GF-D8 (cell line): ENCODE results near the gene UCP2.

ENCODE experiments used
- DNase-seq: peaks from one replicate; lab custom pipeline; 2025; lab: John Stamatoyannopoulos, UW

The UCP2 gene, protein sequence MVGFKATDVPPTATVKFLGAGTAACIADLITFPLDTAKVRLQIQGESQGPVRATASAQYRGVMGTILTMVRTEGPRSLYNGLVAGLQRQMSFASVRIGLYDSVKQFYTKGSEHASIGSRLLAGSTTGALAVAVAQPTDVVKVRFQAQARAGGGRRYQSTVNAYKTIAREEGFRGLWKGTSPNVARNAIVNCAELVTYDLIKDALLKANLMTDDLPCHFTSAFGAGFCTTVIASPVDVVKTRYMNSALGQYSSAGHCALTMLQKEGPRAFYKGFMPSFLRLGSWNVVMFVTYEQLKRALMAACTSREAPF

DNA sequence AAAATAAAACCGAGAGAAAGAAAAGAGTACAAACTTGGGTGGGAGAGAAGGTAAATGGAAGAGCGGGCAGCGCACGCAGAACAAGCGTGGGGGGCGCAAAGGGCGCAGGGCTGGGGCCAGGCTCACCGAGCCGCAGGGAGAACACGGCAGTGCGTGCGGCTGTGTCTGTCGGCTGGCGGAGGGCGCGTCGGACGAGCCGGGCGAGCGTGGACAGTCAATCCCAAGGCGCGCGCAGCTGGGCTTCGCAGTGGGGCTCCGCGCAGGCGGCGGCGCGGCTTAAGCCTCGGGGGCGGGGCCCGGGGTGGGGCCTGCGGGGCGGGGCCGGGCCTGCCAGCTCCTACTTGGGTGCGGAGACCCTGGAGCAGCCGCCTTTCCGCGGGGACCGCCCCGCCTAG lies at the start of gene UCP2:
Gene UCP2 (minus strand): TSS at position 249 of the 395 bp plus-strand sequence. CDS start 4,465 bp downstream, outside the sequence.
- DNase-seq: peak; percentile 90

DNA sequence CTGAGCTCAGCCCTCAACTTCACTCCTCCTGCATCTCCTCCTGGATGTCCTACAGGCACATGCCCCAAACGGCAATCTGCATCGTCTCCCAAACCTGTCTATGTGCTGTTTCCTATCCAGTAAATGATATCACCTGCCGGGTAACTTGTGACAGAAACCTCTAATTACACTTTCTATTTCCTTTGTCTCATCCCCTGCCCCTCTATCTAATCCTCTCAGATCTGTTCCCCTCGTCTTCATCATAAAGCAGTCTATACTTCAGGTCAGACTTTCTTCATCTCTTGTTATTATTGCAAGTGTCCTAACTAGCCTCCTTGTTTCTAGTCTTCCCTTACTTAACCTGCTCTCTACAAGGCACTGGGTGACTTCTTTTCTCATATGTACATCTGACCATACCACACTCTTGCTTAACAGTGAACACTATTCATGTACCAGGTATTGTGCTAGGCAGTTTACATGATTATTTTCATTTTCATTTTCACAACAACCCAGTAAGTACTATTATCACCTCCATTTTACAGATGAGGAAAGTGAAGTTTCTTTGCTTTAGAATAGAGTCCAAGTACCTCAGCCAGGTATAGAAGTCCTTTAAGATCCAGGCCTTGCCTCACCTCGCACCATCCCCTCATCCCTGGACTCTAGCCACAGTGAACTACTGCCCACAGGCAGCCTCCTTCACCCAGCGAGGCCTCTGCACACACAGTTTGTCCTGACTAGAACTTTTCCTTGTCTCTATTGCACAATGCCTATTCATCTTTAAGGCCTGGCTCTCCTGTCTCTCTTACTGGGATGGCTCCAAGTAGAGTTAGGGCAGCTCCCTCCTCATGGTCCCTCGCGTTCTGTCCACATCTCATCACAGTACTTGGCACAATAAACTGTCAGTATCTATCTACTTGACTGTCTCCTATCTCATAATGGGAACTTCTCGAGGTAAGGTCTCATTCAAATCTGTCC lies 48.4 kb upstream of the UCP2 start:
- no peak for DNase-seq

DNA sequence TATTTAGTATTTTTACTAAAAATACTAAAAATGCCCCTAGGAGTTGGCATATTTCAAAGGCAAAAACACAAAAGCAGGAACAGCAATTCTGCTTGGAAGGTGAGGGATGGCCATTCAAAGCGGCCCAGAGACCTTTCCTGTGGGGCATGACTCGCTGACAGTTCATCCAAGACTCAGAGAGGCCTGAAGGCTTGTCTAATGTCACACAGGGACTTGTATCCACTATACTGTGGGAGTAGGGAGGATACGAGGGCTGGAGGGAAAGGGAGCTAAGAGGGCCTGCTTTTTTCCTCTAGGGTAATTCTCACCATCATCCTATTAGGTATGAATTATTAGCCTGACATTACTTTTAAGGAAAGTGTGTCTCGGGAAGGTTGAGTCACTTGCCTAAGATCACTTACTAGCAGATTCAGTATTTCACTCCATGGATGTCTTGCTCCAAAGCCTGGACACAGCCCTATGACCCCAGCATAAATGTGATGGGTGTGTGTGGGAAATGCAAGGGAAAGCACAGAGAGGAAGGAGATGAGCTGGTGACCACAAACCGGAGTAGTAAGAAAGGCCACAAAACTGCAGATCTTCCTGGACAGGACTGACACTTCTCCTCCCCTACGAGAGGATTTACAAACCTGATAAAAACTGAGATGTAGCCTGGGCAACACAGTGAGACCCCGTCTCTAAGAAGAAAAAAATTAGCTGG lies 43.0 kb upstream of the UCP2 start:
- peak; percentile 7 for DNase-seq

DNA sequence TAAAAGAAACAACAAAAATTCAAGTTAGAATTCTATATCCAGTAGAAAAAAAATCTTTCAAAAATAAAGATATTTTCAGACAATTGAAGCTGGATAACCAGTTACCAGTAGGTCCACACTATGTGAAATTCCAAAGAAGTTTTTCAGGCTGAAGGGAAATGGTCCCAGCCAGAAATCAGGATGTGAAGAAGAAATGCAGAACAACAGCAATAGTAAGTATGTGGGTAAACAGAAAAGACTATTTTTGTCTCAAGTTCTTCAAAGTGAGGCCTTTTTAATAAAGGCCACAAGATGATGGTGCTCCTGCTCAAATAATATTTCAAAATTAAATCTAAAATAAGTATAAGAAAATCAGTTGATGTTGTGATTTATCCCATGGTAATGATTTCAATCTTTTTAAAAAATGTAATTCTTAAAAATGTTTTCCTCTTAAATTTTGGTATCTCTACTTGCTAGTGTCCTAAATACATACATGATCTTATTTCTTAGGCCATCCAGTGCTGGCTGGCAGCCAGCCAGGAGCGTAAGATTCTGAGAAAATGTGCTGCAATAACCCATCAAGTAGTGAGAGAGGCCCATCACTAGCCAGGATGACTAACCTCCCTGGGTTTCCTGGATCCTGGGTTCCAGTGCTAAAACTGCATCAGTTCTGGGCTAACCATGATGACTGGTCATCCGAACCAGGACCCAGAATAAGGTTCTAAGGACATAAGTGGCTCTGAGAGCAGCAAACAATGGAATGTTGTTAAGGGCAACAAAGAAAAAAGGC lies 41.8 kb upstream of the UCP2 start:
- DNase-seq: peak; percentile 42

DNA sequence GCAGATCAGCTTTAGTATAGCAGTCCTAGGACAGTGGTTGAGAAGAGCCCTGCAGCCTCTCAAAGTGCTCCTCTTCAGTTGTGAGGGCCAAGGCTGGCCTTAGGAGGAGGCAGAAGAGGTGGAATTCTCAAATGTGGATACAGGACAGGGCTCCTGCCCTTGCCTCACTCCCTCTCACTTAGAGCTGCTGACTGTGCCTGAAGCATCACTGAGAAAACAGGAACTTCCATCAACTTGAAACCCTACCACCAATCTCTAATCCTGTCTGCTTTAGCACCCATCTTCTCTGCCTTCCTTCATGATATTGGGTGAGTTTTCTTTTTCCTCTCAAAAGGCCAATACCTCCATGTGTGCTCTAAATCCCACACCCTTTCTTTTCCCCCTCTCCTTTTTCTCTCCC lies 40.6 kb upstream of the UCP2 start:
- no peak for DNase-seq

DNA sequence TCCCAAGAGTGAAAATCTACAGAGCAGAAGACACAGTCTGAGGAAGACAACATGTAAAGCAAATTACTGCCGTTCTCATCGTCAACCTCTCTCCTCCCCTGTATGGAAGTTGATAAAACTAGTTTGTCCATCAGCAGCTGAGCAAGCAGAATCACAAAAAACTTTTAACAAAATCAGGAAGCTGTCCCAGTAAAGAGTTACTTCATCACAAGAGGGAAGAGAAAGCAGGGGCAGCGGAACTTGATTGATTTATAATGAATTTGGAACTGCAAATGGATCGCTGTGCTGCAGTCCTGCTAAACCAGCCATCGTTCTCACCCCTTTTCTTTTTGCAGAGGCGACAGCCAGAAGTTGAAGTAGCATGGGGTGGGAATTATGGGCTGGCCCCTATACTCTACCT lies 39.9 kb upstream of the UCP2 start:
- DNase-seq: no peak

DNA sequence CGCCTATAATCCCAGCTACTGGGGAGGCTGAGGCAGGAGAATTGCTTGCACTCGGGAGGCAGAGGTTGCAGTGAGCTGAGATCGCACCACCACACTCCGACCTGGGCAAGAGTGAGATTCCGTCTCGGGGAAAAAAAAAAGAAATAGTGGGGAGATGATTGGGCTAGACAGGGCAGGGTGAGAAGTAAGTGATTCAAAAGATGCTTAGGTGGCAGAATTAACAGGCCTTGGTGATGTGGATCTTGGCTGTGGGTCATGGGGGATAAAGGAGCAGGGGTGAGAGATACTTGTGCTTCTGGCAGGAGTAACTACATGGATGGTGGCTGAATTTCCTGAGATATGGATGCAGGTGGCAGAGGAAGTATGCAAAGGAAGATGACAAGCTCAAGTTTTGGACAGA lies 39.4 kb upstream of the UCP2 start:
- no peak for DNase-seq

DNA sequence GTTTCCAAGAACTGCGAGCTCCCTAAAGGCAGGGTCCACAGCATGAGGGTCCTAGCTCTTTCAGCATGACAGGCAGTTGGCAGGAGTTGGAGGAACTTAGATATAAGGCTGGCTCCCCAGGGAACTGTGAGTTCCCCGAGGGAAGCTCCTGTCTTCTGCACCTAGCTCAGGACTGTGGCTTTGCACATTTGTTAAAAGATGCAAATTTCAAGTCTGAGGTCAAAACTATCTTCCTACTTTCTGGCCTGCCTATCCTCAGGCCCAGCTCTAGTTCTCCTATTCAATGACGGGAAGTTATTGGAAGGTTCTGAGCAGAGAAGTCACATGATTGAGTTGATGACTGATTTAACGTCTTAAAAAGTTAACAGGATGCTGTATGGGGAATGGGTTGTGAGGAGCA lies 37.9 kb upstream of the UCP2 start:
- peak; percentile 11 for DNase-seq

DNA sequence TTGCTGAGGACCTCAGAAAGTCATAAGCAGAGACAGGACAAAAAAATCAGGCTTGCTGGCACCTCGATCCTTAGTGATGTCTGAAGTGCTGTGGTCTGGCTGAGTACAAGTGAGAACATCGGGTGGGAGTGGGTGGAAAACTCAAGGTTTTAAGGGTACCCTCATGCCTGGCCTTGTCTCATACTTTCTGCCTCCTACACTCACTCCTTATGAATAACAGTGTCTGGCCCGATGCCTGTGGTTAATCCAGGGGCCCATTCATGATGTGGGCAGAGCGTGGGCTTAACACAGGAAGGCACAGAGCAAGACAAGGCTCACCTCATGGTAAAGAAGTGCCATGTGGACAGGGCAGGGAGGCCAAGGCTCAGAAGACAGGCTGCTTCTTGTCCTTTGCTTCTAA lies 37.2 kb upstream of the UCP2 start:
- no peak for DNase-seq

DNA sequence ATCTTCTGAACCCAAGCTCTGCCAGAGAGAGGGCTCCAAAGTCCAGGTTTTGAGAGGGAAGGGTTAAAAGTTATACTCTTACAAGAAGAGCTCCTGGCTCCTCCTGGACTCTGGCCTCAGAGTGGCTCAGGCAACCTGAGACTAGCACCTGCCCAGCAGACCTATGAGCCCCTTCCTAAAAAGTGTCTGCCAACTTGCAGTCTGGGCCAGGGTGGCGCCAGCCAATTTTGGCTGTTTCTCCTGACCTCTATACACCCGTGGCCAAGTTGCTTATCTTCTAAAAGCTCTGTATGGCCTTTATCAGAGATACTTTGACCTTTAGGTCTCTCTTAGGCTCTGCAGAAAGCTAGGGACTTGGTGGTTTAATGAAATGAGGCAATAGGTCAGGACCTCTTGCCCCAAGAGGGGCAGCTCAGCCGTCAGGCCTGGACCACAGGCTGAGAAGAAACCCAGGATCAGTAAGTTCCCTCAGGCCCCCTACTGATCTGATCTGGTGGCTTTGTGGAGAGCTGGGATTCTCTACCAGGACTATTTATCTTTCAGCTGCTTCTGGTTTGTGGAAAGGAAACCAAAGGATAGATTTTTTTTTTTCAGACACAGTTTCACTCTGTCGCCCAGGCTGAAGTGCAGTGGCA lies 36.6 kb upstream of the UCP2 start:
- no peak for DNase-seq

DNA sequence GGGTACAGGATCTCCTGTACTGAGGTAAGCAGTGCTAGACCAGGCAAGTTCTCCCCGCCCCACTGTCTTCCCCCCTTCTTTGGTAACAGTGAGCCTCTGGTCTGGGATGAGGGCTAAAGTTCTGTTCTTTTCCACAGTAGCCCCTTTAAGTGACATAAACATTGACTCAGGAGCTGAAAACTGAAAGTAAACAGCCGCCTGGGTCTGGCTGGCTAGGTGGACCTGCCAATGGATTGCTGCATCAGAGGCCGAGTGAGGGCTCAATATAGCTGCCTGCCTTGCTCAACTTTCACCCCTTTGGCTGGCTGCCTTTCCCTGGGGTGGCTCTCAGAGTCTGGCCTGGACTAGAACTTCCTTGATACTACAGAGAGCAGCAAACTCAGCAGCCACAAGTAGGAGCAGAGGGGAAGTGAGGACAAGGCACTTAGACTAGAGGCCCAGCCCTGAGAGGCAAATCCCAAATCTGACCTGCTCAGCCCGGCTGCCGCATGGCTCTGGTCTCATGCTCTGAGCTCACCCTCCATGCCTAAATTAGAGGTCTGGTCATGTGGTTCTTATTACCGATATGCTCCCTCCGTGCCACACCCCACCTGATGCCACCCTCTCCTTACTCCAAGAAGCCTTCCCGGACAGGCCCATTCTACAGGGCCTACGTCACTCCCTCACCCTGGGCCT lies 35.8 kb upstream of the UCP2 start:
- peak; percentile 66 for DNase-seq

DNA sequence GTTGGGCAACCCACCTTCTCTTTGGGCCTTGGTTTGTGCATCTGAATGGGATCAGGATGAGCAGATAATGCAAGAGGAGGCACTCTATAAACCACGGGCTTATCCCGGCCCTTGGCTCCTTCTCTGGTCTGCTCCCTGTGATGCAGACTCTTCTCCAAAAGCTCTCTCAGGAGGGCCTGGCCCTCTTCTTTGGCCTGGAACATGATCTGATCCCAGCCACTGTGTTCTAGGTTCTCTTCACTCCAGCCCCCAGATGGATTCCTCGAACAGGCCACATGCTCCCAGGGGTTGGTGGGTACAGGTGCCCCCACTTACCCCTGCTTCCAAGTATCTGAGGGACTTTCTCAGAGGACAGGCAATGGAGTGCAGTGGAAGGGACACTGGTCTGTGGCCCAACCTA lies 35.0 kb upstream of the UCP2 start:
- DNase-seq: no peak

DNA sequence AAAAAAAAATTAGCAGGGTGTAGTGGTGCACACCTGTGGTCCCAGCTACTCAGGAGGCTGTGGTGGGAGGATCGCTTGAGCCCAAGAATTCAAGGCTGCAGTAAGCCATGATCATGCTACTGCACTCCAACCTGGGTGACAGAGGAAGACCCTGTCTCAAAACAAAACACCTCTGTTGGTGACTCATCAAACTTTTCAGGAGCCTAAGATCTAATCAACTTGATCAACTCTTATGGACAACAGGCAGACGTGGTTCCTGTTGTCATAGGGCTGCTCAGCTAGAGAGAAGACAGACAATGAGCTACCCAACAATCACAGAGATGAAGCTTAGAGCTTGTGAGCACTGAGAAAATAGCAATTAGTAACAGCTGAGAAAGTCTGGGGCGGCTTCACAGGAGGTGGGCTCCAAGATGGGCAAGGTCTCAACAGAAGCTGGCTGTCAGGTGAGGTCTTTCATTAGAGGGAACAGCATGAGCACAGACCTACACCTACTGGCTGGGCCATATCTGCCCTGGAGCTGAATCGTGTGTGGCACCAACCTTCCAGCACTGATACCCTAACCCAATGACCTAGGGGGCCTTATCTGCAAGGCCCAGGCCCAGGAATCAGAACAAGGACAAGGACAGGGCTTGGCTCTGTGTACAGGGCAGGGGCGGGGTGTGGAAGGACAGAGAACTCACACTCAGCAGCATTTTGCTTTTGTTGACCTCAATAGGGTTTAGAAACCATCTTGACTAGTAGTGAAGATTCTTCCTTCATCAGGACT lies 33.5 kb upstream of the UCP2 start:
- DNase-seq: no peak

DNA sequence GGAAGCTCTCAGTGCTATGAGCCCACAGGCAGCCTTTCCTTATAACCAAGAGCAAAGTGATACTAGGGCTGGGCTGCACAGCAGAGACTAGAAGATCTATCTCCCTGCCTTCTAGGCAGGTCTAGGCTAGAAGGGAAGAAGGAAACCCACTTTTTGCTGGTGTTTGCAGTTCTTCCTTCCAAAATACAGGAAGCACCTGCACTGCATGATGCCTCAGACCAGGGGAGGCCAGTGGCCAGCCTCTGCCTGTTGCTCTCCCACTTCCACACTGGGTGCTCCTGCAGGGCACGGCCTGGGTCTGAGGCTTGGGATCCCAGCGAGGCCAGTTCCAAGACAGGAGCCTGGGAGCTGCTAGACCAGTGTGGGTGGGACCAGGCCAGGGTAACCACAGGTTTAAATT lies 32.2 kb upstream of the UCP2 start:
- DNase-seq: peak; percentile 78

DNA sequence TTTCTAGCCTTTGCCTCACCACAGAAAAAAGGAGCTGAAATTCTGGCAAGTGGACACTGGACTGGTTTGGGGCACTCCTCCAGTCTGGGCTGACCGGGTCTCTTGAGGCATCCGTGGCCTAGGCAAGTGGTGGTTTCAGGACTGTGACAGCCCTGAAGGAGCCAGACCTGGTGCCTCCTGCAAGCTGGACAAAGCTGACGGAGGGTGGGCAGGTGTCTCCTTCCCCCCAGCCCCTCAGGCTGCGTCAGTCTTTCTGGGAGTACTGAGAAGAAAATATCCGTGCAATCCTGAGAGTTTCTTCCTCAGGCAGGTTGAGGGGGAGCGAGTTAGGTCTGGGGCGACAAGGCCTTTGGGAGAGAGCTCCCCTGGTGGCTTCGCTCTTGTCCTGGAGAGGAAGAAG lies 30.5 kb upstream of the UCP2 start:
- no peak for DNase-seq

DNA sequence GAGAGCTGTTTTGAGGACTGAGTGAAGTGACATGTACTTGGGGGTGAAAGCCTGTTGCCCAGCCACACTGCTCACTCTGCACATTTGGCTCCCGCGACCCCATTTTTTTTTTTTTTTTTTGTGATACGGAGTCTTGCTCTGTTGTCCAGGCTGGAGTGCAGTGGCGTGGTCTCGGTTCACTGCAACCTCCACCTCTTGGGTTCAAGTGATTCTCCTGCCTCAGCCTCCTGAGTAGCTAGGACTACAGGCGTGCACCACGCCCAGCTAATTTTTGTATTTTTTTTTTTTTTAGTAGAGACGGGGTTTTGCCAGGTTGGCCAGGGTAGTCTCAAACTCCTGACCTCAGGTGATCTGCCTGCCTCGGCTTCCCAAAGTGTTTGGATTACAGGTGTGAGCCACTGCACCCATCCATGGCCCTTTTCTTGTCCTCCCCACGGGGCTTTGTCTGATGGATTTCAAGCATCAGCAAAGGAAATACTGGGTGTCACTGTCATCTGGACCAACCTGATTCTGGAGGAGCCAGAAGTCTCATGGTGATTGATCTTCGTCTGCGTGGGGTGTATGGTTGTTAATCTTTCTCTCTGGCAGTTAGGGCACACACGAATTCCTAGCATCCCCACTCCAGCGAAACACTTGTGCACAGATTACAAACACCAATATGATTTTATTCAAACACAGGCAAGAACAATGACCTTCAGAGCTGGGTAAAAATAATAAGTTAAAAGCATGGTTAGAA lies 29.6 kb upstream of the UCP2 start:
- no peak for DNase-seq

DNA sequence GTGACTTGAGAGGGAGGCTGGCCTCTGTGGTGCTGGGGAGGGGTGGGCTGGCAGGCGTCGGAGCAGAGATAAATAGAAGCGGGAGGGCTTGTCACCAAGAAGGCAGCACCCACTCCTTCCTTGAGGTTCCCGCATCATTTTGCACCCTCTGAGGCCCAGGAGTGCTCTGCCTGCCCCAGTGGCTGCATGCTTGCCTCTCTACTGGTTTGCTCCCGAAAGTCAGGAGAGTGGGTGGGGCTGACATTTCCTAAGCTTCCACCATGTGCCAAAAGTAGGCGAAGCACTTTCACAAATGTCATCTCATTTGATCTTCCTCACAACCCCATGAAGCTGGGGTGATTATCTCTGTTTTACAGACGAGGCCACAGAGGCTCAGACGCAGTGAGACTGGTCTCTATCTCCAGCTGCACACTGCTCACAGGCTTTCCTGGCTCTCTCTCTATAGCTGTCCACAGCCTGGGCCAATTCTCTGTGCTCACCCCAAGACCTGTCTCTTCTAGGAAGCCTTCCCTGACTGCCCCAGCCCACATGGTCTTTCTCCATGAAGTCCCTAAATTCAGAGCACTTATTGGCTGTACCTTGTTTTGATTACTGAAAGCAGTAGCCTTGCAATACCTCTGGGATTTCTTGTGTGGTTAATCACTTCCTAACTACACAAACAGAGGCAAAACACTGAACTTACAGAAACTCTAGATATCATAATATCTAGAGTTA lies 28.9 kb upstream of the UCP2 start:
- DNase-seq: peak; percentile 90
